HEK293T (cell line): ENCODE results near the gene KIF25.

ENCODE experiments used
- BHLHE40 ChIP-seq: fragments of 450-650 bp; IDR thresholded peaks from 2 replicates; pipeline ENCODE4 v1.6.1; 2016; ENCODE audit warnings: mild to moderate bottlenecking, moderate library complexity, borderline replicate concordance
- FOXA1 ChIP-seq: fragments of 450-650 bp; IDR thresholded peaks from 2 replicates; pipeline ENCODE4 v1.6.1; 2016; ENCODE audit warnings: mild to moderate bottlenecking
- SP1 ChIP-seq: fragments of 450-650 bp; IDR thresholded peaks from 2 replicates; pipeline ENCODE4 v1.6.1; 2017

DNA sequence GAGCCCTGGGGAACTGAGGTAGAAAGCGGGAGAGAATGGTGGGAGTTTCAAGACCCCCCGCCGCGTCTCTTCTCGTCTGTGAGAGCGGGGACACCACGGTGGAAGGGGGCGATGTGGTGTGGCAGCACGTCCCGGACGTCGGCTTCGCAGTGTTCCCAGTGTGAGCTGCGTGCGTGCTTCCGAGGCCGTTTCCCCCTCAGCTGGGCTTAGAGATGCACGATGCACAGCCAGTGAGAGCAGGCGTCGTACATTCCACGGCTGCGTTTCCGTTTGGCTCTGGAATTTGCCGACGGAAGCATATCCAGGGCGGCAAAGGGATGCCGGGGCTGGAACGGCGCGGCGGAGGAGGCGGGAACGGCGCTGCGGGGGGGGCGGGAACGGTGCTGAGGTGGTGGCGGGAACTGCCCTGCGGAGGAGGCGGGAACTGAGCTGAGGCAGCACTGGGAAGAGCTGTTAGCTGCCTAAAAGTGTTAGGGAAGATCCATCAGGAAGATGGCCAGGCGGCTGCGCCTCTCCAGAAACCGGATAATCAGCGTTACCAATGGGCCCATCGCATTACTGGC, 37.7 kb downstream of the KIF25 start:
- TF ChIP-seq SP1, result no peak
- no peak for TF ChIP-seq FOXA1
- TF ChIP-seq BHLHE40, result no peak
